Coronary artery (tissue), 2 donors: Measurements from ENCODE around the gene CDK19.
"Not testable (repeated sequence)": the region's sequence is repeated elsewhere in the genome, so short reads cannot be mapped to it uniquely, and the experiment has no call there.

Experiments used
- DNase-seq: peaks from one replicate; pipeline ENCODE4 v3.0.0-alpha.2; 2017; ENCODE audit warnings: low spot score
- H3K27ac ChIP-seq, 2 donors: fragments of 200-600 bp; sonication (generic); one replicate each; pipeline ENCODE4 v1.5.1; 2016 to 2019
- H3K4me3 ChIP-seq: fragments of 200-600 bp; sonication (generic); 2 replicates; pipeline ENCODE4 v1.5.1; 2016; ENCODE audit warnings: mild to moderate bottlenecking, moderate library complexity
- CTCF ChIP-seq: fragments of 200-600 bp; sonication (generic); IDR thresholded peaks from one replicate; pipeline ENCODE4 v1.5.1; 2019; ENCODE audit warnings: antibody characterized with exemption

The CDK19 gene

GRCh38 chr6:110723017-110723416 is 92.3 kb downstream of the CDK19 start:
- Histone ChIP-seq H3K27ac (no peak overlapping the region), H3K4me3 (no peak overlapping the region)
- no peak for TF ChIP-seq CTCF
- DNase-seq: no peak

GRCh38 chr6:110720066-110720465 is 95.2 kb downstream of the CDK19 start:
- Histone ChIP-seq H3K4me3 (no peak overlapping the region), H3K27ac (no peak overlapping the region)
- TF ChIP-seq CTCF: no peak
- DNase-seq: no peak

GRCh38 chr6:110719601-110720000 is 95.7 kb downstream of the CDK19 start:
- not testable (repeated sequence) for DNase-seq, H3K27ac ChIP-seq

GRCh38 chr6:110714143-110714542 is 101.1 kb downstream of the CDK19 start:
- no peak overlapping the region for H3K27ac ChIP-seq
- no peak for DNase-seq
- no peak for TF ChIP-seq CTCF
- no peak overlapping the region for H3K4me3 ChIP-seq

More at GRCh38 chr6:110719601-110720000, 95.7 kb downstream of the CDK19 start:
- H3K4me3 ChIP-seq: not testable (repeated sequence)

GRCh38 chr6:110712238-110712637 is 103.0 kb downstream of the CDK19 start:
- TF ChIP-seq CTCF: no peak
- no peak overlapping the region for H3K4me3 ChIP-seq
- no peak for DNase-seq
- H3K27ac ChIP-seq: no peak overlapping the region

- no peak for TF ChIP-seq CTCF
- no peak for DNase-seq
- H3K27ac ChIP-seq: no peak overlapping the region
These were observed 105.2 kb downstream of the CDK19 start for GRCh38 chr6:110710115-110710514.

GRCh38 chr6:110708295-110708950 is 106.8 kb downstream of the CDK19 start:
- Histone ChIP-seq H3K4me3 (no peak overlapping the region), H3K27ac (no peak overlapping the region)
- TF ChIP-seq CTCF: no peak
- DNase-seq: no peak

More at GRCh38 chr6:110710115-110710514, 105.2 kb downstream of the CDK19 start:
- H3K4me3 ChIP-seq: no peak overlapping the region

- Histone ChIP-seq H3K27ac (no peak overlapping the region), H3K4me3 (no peak overlapping the region)
- no peak for DNase-seq
- no peak for TF ChIP-seq CTCF
These were observed 109.7 kb downstream of the CDK19 start for GRCh38 chr6:110705543-110705942.
